Measurements from ENCODE around the gene DCLK3. TPM values are rescaled to one million over a fixed set of nuclear protein-coding genes. Genes with fewer than 3 reads are reported as not detected.

DCLK3 gene
- total and polyA plus RNA-seq, 10 donors: 0.02 TPM; not detected in 9

DNA sequence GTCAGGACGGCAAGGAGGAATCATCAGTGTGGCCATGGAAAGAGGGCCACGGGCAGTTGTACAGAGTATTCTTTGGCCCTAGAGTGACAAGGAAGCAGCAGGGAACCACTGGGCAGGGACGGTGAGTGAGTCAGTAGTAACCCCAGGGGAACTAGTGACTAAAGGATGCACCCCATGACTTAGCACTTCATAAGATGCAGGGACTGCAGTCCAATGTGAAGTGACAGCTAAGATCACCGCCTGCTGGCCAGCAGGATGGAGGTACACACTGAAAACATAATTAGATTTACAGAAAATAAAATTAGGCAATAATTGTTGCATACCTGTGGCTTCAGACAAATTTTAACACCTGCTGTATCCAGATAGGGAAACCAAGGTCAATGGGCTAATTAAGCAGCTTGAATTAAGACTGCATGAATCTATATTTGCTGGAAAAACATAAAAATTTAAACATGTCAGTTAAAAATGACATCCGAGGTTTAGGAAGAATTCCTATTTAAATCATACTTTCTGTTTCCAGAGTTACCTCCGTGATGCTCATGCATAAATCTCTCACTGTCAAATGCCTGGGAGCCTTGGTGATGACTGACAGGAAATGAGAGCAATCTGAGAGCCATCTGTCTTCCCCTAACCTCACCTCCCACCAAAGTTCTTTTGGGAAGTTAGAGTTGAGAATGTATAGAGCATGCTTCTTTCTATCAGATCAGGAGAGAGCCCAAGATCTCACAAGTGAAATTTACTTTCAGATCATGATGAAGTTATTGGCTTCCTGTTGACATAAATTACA is 56.5 kb downstream of the DCLK3 start:
- H3K36me3 ChIP-seq: no peaks in the 10 kb centered on the region
- no peaks in the 10 kb centered on the region for H3K9me3 ChIP-seq
- peaks cover 0 to 4% (median 0%) of the 10 kb centered on the region in 7 donors for H3K27me3 ChIP-seq (replicated peaks in 1 of 7)
- H3K4me1 ChIP-seq: no peaks in the 10 kb centered on the region
- intact Hi-C loops (cut with DNase I; ENCODE audit: low total_unique reads): no loop called here
- H3K27ac ChIP-seq: no peak overlapping the region
- no peak overlapping the region for H3K4me3 ChIP-seq
- TF ChIP-seq POLR2A (IDR thresholded peaks at IDR 0.05): no peak
- no peak for TF ChIP-seq CTCF (IDR thresholded peaks at IDR 0.05 in 8 of 11, conservative IDR thresholded peaks at IDR 0.05 in 3 of 11)
- no peak for TF ChIP-seq POLR2AphosphoS5 (IDR thresholded peaks at IDR 0.05)
- 36 to 42% (median 37%) methylated on average over 6 of the region's 6 CpGs for WGBS, 5 donors
- DNase-seq: no peak

- Histone ChIP-seq H3K9me3 (no peaks in the 10 kb centered on the region), H3K27ac (no peak overlapping the region), H3K27me3 (replicated peaks in 1 of 7) (peaks cover 0 to 4% (median 0%) of the 10 kb centered on the region in 7 donors), H3K4me3 (no peak overlapping the region), H3K36me3 (no peaks in the 10 kb centered on the region), H3K4me1 (no peaks in the 10 kb centered on the region)
- no peak for DNase-seq
- TF ChIP-seq CTCF (IDR thresholded peaks at IDR 0.05 in 8 of 11, conservative IDR thresholded peaks at IDR 0.05 in 3 of 11) (no peak), POLR2AphosphoS5 (IDR thresholded peaks at IDR 0.05) (no peak), POLR2A (IDR thresholded peaks at IDR 0.05) (no peak)
- 80 to 90% (median 81%) methylated on average over 8 of the region's 8 CpGs for WGBS, 5 donors
- intact Hi-C loops (cut with DNase I; ENCODE audit: low total_unique reads): no loop called here
Measured at GRCh38 chr3:36705015-36705414, 59.3 kb downstream of the DCLK3 start.

DNA sequence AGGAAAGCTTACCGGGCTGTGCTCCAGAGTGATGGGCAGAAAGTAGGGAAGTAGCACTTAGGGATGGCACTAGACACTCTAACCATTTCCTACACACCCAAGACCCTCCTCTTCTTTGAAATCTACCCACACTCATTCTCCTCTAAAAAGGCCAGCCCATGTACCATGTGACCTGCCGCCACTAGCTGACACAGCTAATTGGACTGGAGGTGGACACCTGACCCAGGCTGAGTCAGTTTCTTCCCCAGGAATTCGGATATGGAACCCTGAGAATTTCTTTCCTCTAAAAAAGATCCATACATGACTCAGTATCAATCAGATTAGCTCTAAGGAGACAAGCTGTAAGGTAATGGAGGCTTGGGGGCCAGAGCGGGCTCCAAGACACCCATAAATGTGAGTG is 60.1 kb downstream of the DCLK3 start:
- intact Hi-C loops (cut with DNase I; ENCODE audit: low total_unique reads): loop anchor here (5.0 kb wide), 1 partner anchor 737 kb away; no protein-coding TSS in a partner anchor
- no peak overlapping the region for H3K27ac ChIP-seq

More for the DNA sequence above, 60.1 kb downstream of the DCLK3 start:
- peaks cover 0 to 4% (median 0%) of the 10 kb centered on the region in 7 donors for H3K27me3 ChIP-seq (replicated peaks in 1 of 7)
- no peak overlapping the region for H3K4me3 ChIP-seq
- TF ChIP-seq POLR2A (IDR thresholded peaks at IDR 0.05): no peak
- TF ChIP-seq CTCF (IDR thresholded peaks at IDR 0.05 in 8 of 11, conservative IDR thresholded peaks at IDR 0.05 in 3 of 11): no peak
- no peaks in the 10 kb centered on the region for H3K4me1 ChIP-seq
- WGBS, 5 donors: 68 to 88% (median 81%) methylated on average over 4 of the region's 4 CpGs
- no peak for DNase-seq
- no peaks in the 10 kb centered on the region for H3K9me3 ChIP-seq
- no peaks in the 10 kb centered on the region for H3K36me3 ChIP-seq

Measured in spleen (tissue), 11 donors.